SK-N-SH (cell line): ENCODE data around the gene BNC2. TPM values are rescaled to one million over a fixed set of nuclear protein-coding genes. Genes with fewer than 3 reads are reported as not detected.
A peak's percentile ranks its signal among the peaks of the same experiment; 100 is the strongest.

Experiments used
- CTCF ChIA-PET: fragments of 300-600, 350-600 bp; formaldehyde crosslinking; extraction: SDS; loops from one replicate; lab custom pipeline; 2021; lab: Yijun Ruan, JAX
- POLR2A ChIA-PET: fragments of 350-600 bp; sonication (Branson Sonifier 250); formaldehyde crosslinking; extraction: SDS; loops from one replicate; lab custom pipeline; 2020; ENCODE audit warnings: antibody characterized with exemption, inconsistent platforms; lab: Yijun Ruan, JAX
- DNase-seq: peaks from one replicate; pipeline ENCODE4 v3.0.0; 2012
- H2AFZ ChIP-seq: fragments of 200-600 bp; sonication (generic); 2 replicates; pipeline ENCODE4 v1.8.1; 2016; ENCODE audit warnings: antibody characterized with exemption, mild to moderate bottlenecking, low read depth
- H3F3A ChIP-seq: fragments of 200-600 bp; sonication (generic); replicated peaks from 2 replicates; pipeline ENCODE3; 2016; ENCODE audit warnings: antibody characterized with exemption, mild to moderate bottlenecking; ENCODE audit not compliant: insufficient read depth
- H3K27ac ChIP-seq, 2 experiments: fragments of 200-500 bp in 1 of 2; fragments of 200-600 bp in 1 of 2; sonication (Bioruptor generic) in 1 of 2; sonication (generic), shearing (Covaris generic) in 1 of 2; 2 replicates each; pipeline versions ENCODE4 v1.5.1 to v1.6.1; 2014 to 2016; ENCODE audit warnings: low read depth in 2 of 2, inconsistent platforms in 1 of 2, low read length in 1 of 2, mild to moderate bottlenecking in 1 of 2, mixed read lengths in 1 of 2
- H3K27me3 ChIP-seq: fragments of 200-600 bp; sonication (generic), shearing (Covaris generic); 2 replicates; pipeline ENCODE4 v1.6.1; 2016; ENCODE audit warnings: mixed run types; ENCODE audit not compliant: insufficient read depth
- H3K36me3 ChIP-seq, 2 experiments: fragments of 200-500 bp in 1 of 2; fragments of 200-600 bp in 1 of 2; sonication (Bioruptor generic) in 1 of 2; sonication (generic) in 1 of 2; replicated peaks in 1 of 2; 2 replicates each; pipeline versions ENCODE3 to v1.5.1; 2014 to 2016; ENCODE audit warnings: low read length in 1 of 2, mild to moderate bottlenecking in 1 of 2; ENCODE audit not compliant: insufficient read depth in 2 of 2, control insufficient read depth in 1 of 2
- H3K4me1 ChIP-seq, 2 experiments: fragments of 200-500 bp in 1 of 2; fragments of 200-600 bp in 1 of 2; sonication (Bioruptor generic) in 1 of 2; sonication (generic), shearing (Covaris generic) in 1 of 2; 2 replicates each; pipeline versions ENCODE4 v1.5.1 to v1.6.1; 2014 to 2016; ENCODE audit warnings: low read depth in 1 of 2, low read length in 1 of 2, mixed run types in 1 of 2; ENCODE audit not compliant: insufficient read depth in 2 of 2, control insufficient read depth in 1 of 2
- H3K4me2 ChIP-seq: fragments of 200-600 bp; sonication (generic), shearing (Covaris generic); 2 replicates; pipeline ENCODE4 v1.6.1; 2017; ENCODE audit warnings: mixed run types
- H3K4me3 ChIP-seq, 2 experiments: fragments of 200-500 bp in 1 of 2; fragments of 200-600 bp in 1 of 2; sonication (Bioruptor generic) in 1 of 2; sonication (generic), shearing (Covaris generic) in 1 of 2; 2 replicates each; pipeline versions ENCODE4 v1.5.1 to v1.8.1; 2014 to 2016; ENCODE audit warnings: low read depth in 2 of 2, inconsistent platforms in 1 of 2, low read length in 1 of 2, mild to moderate bottlenecking in 1 of 2, mixed read lengths in 1 of 2, moderate library complexity in 1 of 2
- H3K79me2 ChIP-seq: fragments of 200-600 bp; sonication (generic); 2 replicates; pipeline ENCODE4 v1.8.1; 2017; ENCODE audit warnings: mild to moderate bottlenecking; ENCODE audit not compliant: insufficient read depth
- H3K9ac ChIP-seq: fragments of 200-600 bp; sonication (generic); 2 replicates; pipeline ENCODE4 v1.6.1; 2017; ENCODE audit warnings: mixed run types
- H3K9me2 ChIP-seq: fragments of 200-600 bp; sonication (generic); 2 replicates; pipeline ENCODE4 v1.6.1; 2017; ENCODE audit warnings: mixed run types
- H3K9me3 ChIP-seq: fragments of 200-600 bp; sonication (generic); 2 replicates; pipeline ENCODE4 v1.6.1; 2017; ENCODE audit warnings: mixed run types, mild to moderate bottlenecking, moderate library complexity
- H4K20me1 ChIP-seq: fragments of 200-600 bp; sonication (generic); 2 replicates; pipeline ENCODE4 v1.6.1; 2017; ENCODE audit warnings: mild to moderate bottlenecking, mixed run types; ENCODE audit not compliant: insufficient read depth
- EP300 ChIP-seq, 2 experiments: IDR thresholded peaks; 2 replicates each; pipeline versions ENCODE4 v1.4.0 to v1.6.1; 2012; ENCODE audit warnings: borderline replicate concordance in 1 of 2, low read depth in 1 of 2, low read length in 1 of 2
- FOSL2 ChIP-seq: IDR thresholded peaks from 2 replicates; pipeline ENCODE4 v1.4.0; 2012; ENCODE audit warnings: low read depth, mild to moderate bottlenecking, moderate library complexity, borderline replicate concordance
- GATA2 ChIP-seq: sonication (generic); formaldehyde crosslinking; IDR thresholded peaks from 2 replicates; pipeline ENCODE4 v1.5.0; 2020; ENCODE audit warnings: mild to moderate bottlenecking, missing genetic modification reagents
- JUND ChIP-seq: IDR thresholded peaks from 2 replicates; pipeline ENCODE4 v1.4.0; 2012
- MEF2A ChIP-seq: IDR thresholded peaks from 2 replicates; pipeline ENCODE4 v1.4.0; 2012; ENCODE audit warnings: low read depth, borderline replicate concordance
- NFIC ChIP-seq: IDR thresholded peaks from 2 replicates; pipeline ENCODE4 v1.4.0; 2012; ENCODE audit warnings: borderline replicate concordance
- NRF1 ChIP-seq: IDR thresholded peaks from 2 replicates; pipeline ENCODE4 v1.6.1; 2012; ENCODE audit warnings: low read depth, mild to moderate bottlenecking, low read length
- PBX3 ChIP-seq: IDR thresholded peaks from 2 replicates; pipeline ENCODE4; 2012
- POLR2AphosphoS5 ChIP-seq: IDR thresholded peaks from 2 replicates; pipeline ENCODE4 v1.6.1; 2012; ENCODE audit warnings: low read depth, low read length
- RCOR1 ChIP-seq: fragments of 150-350 bp; IDR thresholded peaks from 2 replicates; pipeline ENCODE4 v1.6.1; 2017; ENCODE audit warnings: antibody characterized with exemption, low read length
- RFX5 ChIP-seq: IDR thresholded peaks from 2 replicates; pipeline ENCODE4 v1.6.1; 2012; ENCODE audit warnings: mild to moderate bottlenecking, improper control_type of control experiment, low read length
- TCF12 ChIP-seq: IDR thresholded peaks from 2 replicates; pipeline ENCODE4 v1.4.0; 2012
- YY1 ChIP-seq: IDR thresholded peaks from 2 replicates; pipeline ENCODE4 v1.4.0; 2012; ENCODE audit warnings: low read depth, mild to moderate bottlenecking
- WGBS: methylation state at CpG from one replicate; pipeline ENCODE4 v1.1.6; 2017; ENCODE audit warnings: low lambda C conversion rate; 5-methylcytosine and 5-hydroxymethylcytosine counted together
- polyA plus RNA-seq, 3 experiments: library from polyadenylated mRNA; depleted of rRNA; stranded (reverse); fragments of >200 nt; gene quantifications; 2 replicates each; pipeline ENCODE4 v1.2.3, GENCODE V29; 2012
- TF ChIP-seq, protein P1 (sequence below): fragments of 200-600 bp; sonication (generic); IDR thresholded peaks from 2 replicates; pipeline ENCODE4 v1.6.1; 2017; ENCODE audit warnings: antibody characterized with exemption, mild to moderate bottlenecking, moderate library complexity
- TF ChIP-seq, protein P2 (sequence below): IDR thresholded peaks from 2 replicates; pipeline ENCODE4 v1.4.0; 2012; ENCODE audit warnings: low read depth, borderline replicate concordance

BNC2 gene
- polyA plus RNA-seq, 1 of the 3 experiments (the other 2 are of a cell fraction) = 8.8 TPM

DNA sequence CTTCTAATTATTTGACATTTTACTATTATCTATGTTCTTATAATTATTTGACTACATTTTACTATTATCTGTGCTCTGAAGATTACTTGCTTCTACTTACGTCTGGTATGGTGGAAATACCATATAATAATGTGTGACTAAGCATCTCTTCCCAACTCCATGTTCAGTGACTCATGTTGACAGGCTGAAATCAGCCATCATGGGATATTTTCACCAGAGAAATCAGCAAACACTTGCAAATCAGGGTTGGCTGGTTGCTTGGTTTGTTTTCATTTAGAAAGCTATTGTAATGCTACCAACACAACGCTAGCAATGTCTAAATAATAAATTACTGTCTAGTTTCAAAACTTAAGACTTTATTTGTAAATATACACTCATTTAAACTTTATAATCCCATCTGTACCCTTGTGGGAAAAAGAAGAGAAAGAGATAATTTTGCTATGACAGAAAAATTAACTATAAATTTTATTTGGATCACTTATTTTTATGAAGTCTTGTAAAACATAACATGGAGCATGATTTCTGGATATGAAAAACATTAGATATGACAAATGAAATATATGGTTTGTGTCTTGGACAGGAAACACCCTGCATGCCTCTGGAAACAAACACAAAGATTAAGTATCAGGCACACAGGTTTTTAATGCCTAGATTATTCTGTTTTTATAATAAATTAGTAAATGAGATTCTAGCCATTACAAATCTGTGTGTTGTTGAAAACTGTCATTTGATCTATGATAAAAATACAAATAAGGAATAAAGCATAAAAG, 337.6 kb downstream of the BNC2 start:
- peak overlapping the region; percentile 19; the same call in 1 of the 2 replicates for H2AFZ ChIP-seq

More for the DNA sequence above, 337.6 kb downstream of the BNC2 start:
- Histone ChIP-seq H3K27me3 (no peaks in the 10 kb centered on the region), H3K9ac (peak overlapping the region; percentile 14; the same call in 1 of the 2 replicates), H3K79me2 (peaks cover 10% of the 10 kb centered on the region), H3K9me3 (no peaks in the 10 kb centered on the region), H3K9me2 (no peaks in the 10 kb centered on the region), H3F3A (peaks cover 32% of the 10 kb centered on the region), H3K4me1 (peaks cover 3 to 18% of the 10 kb centered on the region in 2 experiments), H3K4me3 (no peak overlapping the region), H3K27ac (peak overlapping the region; percentile 50 to 82; a peak in 3 of 4 replicates), H3K4me2 (peak overlapping the region; percentile 31; the same call in 1 of the 2 replicates), H4K20me1 (no peaks in the 10 kb centered on the region), H3K36me3 (peaks cover 0 to 11% of the 10 kb centered on the region in 2 experiments)
- TF ChIP-seq, protein P1, sequence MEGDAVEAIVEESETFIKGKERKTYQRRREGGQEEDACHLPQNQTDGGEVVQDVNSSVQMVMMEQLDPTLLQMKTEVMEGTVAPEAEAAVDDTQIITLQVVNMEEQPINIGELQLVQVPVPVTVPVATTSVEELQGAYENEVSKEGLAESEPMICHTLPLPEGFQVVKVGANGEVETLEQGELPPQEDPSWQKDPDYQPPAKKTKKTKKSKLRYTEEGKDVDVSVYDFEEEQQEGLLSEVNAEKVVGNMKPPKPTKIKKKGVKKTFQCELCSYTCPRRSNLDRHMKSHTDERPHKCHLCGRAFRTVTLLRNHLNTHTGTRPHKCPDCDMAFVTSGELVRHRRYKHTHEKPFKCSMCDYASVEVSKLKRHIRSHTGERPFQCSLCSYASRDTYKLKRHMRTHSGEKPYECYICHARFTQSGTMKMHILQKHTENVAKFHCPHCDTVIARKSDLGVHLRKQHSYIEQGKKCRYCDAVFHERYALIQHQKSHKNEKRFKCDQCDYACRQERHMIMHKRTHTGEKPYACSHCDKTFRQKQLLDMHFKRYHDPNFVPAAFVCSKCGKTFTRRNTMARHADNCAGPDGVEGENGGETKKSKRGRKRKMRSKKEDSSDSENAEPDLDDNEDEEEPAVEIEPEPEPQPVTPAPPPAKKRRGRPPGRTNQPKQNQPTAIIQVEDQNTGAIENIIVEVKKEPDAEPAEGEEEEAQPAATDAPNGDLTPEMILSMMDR = no peak
- TF ChIP-seq TCF12 (peak; percentile 41), YY1 (peak; percentile 76), FOSL2 (peak; percentile 80), POLR2AphosphoS5 (no peak), NFIC (peak; percentile 25; the same call in 1 of the 2 replicates), PBX3 (peak; percentile 49), JUND (peak; percentile 62), EP300 (IDR thresholded peaks at IDR 0.05; ENCODE audit: borderline replicate concordance in 1 of 2, low read depth in 1 of 2, low read length in 1 of 2) (peak in 1 of 2 experiments; percentile 31; a peak in 1 of 4 replicates), RFX5 (no peak), NRF1 (no peak), RCOR1 (no peak), MEF2A (no peak), GATA2 (CRISPR knock-in tag) (no peak)
- TF ChIP-seq, protein P2, sequence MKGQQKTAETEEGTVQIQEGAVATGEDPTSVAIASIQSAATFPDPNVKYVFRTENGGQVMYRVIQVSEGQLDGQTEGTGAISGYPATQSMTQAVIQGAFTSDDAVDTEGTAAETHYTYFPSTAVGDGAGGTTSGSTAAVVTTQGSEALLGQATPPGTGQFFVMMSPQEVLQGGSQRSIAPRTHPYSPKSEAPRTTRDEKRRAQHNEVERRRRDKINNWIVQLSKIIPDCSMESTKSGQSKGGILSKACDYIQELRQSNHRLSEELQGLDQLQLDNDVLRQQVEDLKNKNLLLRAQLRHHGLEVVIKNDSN = no peak
- 28% methylated on average over 2 of the region's 2 CpGs for WGBS
- ChIA-PET CTCF (no interaction called here), POLR2A (no interaction called here)
- no peak for DNase-seq
